ENCODE data around the gene CDC42BPB.
"Not testable (repeated sequence)": the region's sequence is repeated elsewhere in the genome, so short reads cannot be mapped to it uniquely, and the experiment has no call there.

The CDC42BPB gene

GRCh38 chr14:103071544-103072251, 14.3 kb upstream of the CDC42BPB start:
- DNase-seq, result no peak

GRCh38 chr14:103070971-103071542, 13.7 kb upstream of the CDC42BPB start:
- DNase-seq, result no peak

GRCh38 chr14:103070263-103070885, 13.0 kb upstream of the CDC42BPB start:
- no peak for DNase-seq

- no peak for DNase-seq
Observed at GRCh38 chr14:103068351-103069073, 11.2 kb upstream of the CDC42BPB start.

GRCh38 chr14:103067231-103067954, 10.0 kb upstream of the CDC42BPB start:
- no peak for DNase-seq

GRCh38 chr14:103066399-103066798, 9.1 kb upstream of the CDC42BPB start:
- no peak for DNase-seq

- no peak for DNase-seq
Observed at GRCh38 chr14:103065861-103066260, 8.5 kb upstream of the CDC42BPB start.

- DNase-seq, result no peak
Observed at GRCh38 chr14:103064978-103065377, 7.6 kb upstream of the CDC42BPB start.

- DNase-seq, result no peak
Observed at GRCh38 chr14:103064436-103064835, 7.1 kb upstream of the CDC42BPB start.

GRCh38 chr14:103061482-103061976, 4.2 kb upstream of the CDC42BPB start:
- no peak for DNase-seq

GRCh38 chr14:103059556-103059955, 2.2 kb upstream of the CDC42BPB start:
- no peak for DNase-seq

GRCh38 chr14:103058164-103059055, 1.1 kb upstream of the CDC42BPB start:
- no peak for DNase-seq

- DNase-seq, result no peak
Observed at GRCh38 chr14:103057028-103057371, 349 bp downstream of the CDC42BPB start.

GRCh38 chr14:103056322-103057027, 874 bp downstream of the CDC42BPB start:
- no peak for DNase-seq

- DNase-seq, result no peak
Observed at GRCh38 chr14:103055695-103056094, 1.7 kb downstream of the CDC42BPB start.

GRCh38 chr14:103052407-103052806, 4.9 kb downstream of the CDC42BPB start:
- DNase-seq, result no peak

GRCh38 chr14:103050935-103051334, 6.4 kb downstream of the CDC42BPB start:
- DNase-seq, result no peak

- not testable (repeated sequence) for DNase-seq
Observed at GRCh38 chr14:103047453-103047852, 9.9 kb downstream of the CDC42BPB start.

GRCh38 chr14:103045371-103045869, 11.9 kb downstream of the CDC42BPB start:
- no peak for DNase-seq

GRCh38 chr14:103043257-103044015, 13.9 kb downstream of the CDC42BPB start:
- DNase-seq, result no peak

All from activated CD8-positive, alpha-beta memory T cell treated with anti-CD3 and anti-CD28 coated beads, Interleukin-2, amount 50 U/mL, for 4 hours (primary cell).